ENCODE results near the gene CCR4. TPM values are rescaled to one million over a fixed set of nuclear protein-coding genes. Genes with fewer than 3 reads are reported as not detected.

The CCR4 gene
- total and polyA plus RNA-seq, 2 of the 8 experiments (the other 6 are each of a cell fraction or from before 2014, with no cell fraction given) = 0.11 to 0.15 TPM

- Histone ChIP-seq H3K27me3 (replicated peaks in 1 of 4; ENCODE audit: control insufficient read depth in 3 of 4, extremely low read depth in 1 of 4, insufficient read depth in 3 of 4, low read length in 3 of 4) (no peaks in the 10 kb centered on the region), H4K20me1 (replicated peaks in 1 of 2; ENCODE audit: control insufficient read depth in 1 of 2, insufficient read depth in 2 of 2, low read length in 2 of 2) (no peaks in the 10 kb centered on the region), H3K4me3 (ENCODE audit: extremely low read depth in 1 of 4, insufficient read depth in 2 of 4, low read depth in 3 of 4, low read length in 4 of 4) (no peak overlapping the region), H4K5ac (ENCODE audit: insufficient read length, low read depth, low read length) (no peak overlapping the region), H3K79me1 (ENCODE audit: low read depth, low read length) (no peaks in the 10 kb centered on the region), H2AFZ (ENCODE audit: low read length) (no peak overlapping the region), H3K18ac (ENCODE audit: extremely low read depth, low read length) (no peak overlapping the region), H4K8ac (ENCODE audit: extremely low read depth, insufficient read depth, low read length) (no peak overlapping the region), H3K9me3 (ENCODE audit: insufficient read depth in 2 of 2, low read depth in 1 of 2, low read length in 1 of 2) (no peaks in the 10 kb centered on the region), H4K91ac (replicated peaks; ENCODE audit: insufficient read length, low read length) (no peak overlapping the region), H3K27ac (ENCODE audit: low read depth, low read length) (no peak overlapping the region), H2BK12ac (ENCODE audit: low read depth, low read length) (no peak overlapping the region), H3K9ac (replicated peaks in 1 of 4; ENCODE audit: extremely low read depth in 1 of 4, low read depth in 3 of 4, low read length in 3 of 4) (no peak overlapping the region), H2BK20ac (ENCODE audit: low read length) (no peak overlapping the region), H3K56ac (replicated peaks; ENCODE audit: insufficient read length, low read depth, low read length) (no peak overlapping the region), H3K14ac (ENCODE audit: insufficient read length) (no peak overlapping the region), H2BK15ac (ENCODE audit: low read length) (no peak overlapping the region), H3K79me2 (ENCODE audit: control insufficient read depth in 1 of 2, insufficient read depth in 2 of 2, low read length in 2 of 2) (no peaks in the 10 kb centered on the region), H3K4me1 (replicated peaks in 1 of 4; ENCODE audit: control insufficient read depth in 3 of 4, insufficient read depth in 4 of 4, low read length in 3 of 4) (no peaks in the 10 kb centered on the region; a peak in 2 of 7 replicates), H2AK5ac (ENCODE audit: low read depth, low read length) (no peak overlapping the region), H3K23me2 (ENCODE audit: low read depth, low read length) (no peaks in the 10 kb centered on the region), H3K23ac (ENCODE audit: insufficient read length) (no peak overlapping the region), H2BK120ac (replicated peaks; ENCODE audit: low read depth, low read length) (no peak overlapping the region), H3K4me2 (ENCODE audit: insufficient read depth in 1 of 2, low read depth in 2 of 2, low read length in 2 of 2) (no peak overlapping the region), H3K36me3 (ENCODE audit: control insufficient read depth in 2 of 4, insufficient read depth in 4 of 4, low read length in 3 of 4) (no peaks in the 10 kb centered on the region), H2BK5ac (ENCODE audit: low read depth, low read length) (no peak overlapping the region), H3K4ac (replicated peaks; ENCODE audit: insufficient read length, low read depth, low read length) (no peak overlapping the region)
- TF ChIP-seq KDM1A (IDR thresholded peaks at IDR 0.05; ENCODE audit: borderline replicate concordance, low read length) (no peak), FOSL1 (IDR thresholded peaks at IDR 0.05; ENCODE audit: insufficient read depth, low read depth, low read length) (no peak), JUND (IDR thresholded peaks at IDR 0.05; ENCODE audit: low read length) (no peak), RXRA (IDR thresholded peaks at IDR 0.05; ENCODE audit: insufficient read depth, low read depth, low read length) (no peak), HDAC6 (IDR thresholded peaks at IDR 0.05; ENCODE audit: low read depth, low read length) (no peak), SIN3A (conservative IDR thresholded peaks at IDR 0.05 in 1 of 2, IDR thresholded peaks at IDR 0.05 in 1 of 2; ENCODE audit: low read depth in 1 of 2, low read length in 2 of 2) (no peak)
- TF ChIP-seq, protein P1, sequence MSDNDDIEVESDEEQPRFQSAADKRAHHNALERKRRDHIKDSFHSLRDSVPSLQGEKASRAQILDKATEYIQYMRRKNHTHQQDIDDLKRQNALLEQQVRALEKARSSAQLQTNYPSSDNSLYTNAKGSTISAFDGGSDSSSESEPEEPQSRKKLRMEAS (IDR thresholded peaks at IDR 0.05) = no peak
- DNase-seq (ENCODE audit: low read depth in 1 of 2, low spot score in 2 of 2) (no peak), FAIRE-seq (no peak)
- 91% methylated on average over 14 of the region's 14 CpGs; no CpG with 5 or more reads in 1 of the 2 experiments for WGBS, 2 experiments (ENCODE audit: extremely low coverage in 1 of 2, insufficient coverage in 1 of 2, insufficient read length in 1 of 2, insufficient replicate concordance in 2 of 2, low coverage in 1 of 2, low lambda C conversion rate in 2 of 2, missing lambda C conversion rate in 1 of 2)
- ChIA-PET CTCF (ENCODE audit: partially characterized antibody) (interaction anchor here (0.5 to 2.4 kb wide), 3 partner anchors 9 to 238 kb away, joined by 3 to 12 read pairs (median 5); no protein-coding TSS in a partner anchor), POLR2A (ENCODE audit: partially characterized antibody) (no interaction called here)
Measured at GRCh38 chr3:32956750-32957570, 5.5 kb downstream of the CCR4 start.

Data from H1 (cell line).